ENCODE data around the gene LMBR1. TPM values are rescaled to one million over a fixed set of nuclear protein-coding genes. Genes with fewer than 3 reads are reported as not detected.

LMBR1 gene
- total and polyA plus RNA-seq, 2 of the 4 experiments (the other 2 are of a cell fraction), result 11.9 to 19.9 TPM

GRCh38 chr7:156655983-156656382 lies 237.0 kb downstream of the LMBR1 start:
- ATAC-seq (ENCODE audit: low read depth) (no peak), DNase-seq (no peak)
- H3K4me3 ChIP-seq (ENCODE audit: insufficient read depth, low read depth, low read length), result no peak overlapping the region
- H3K4ac ChIP-seq (ENCODE audit: low read depth, low read length), result no peak overlapping the region
- no peak overlapping the region for H2AFZ ChIP-seq (replicated peaks; ENCODE audit: low read length, poor library complexity)
- H3K79me1 ChIP-seq (ENCODE audit: low read depth in 1 of 2, low read length in 2 of 2), result no peaks in the 10 kb centered on the region
- intact Hi-C loops (cut with micrococcal nuclease), result no loop called here
- ChIA-PET CTCF (no interaction called here), POLR2A (ENCODE audit: unreplicated experiment) (no interaction called here)
- no peak overlapping the region for H2BK120ac ChIP-seq (ENCODE audit: low read depth, low read length)
- H2AK5ac ChIP-seq (ENCODE audit: low read depth, low read length), result no peak overlapping the region
- no peak overlapping the region for H2BK5ac ChIP-seq (ENCODE audit: low read depth, low read length, poor library complexity, severe bottlenecking)
- BruUV-seq (replicated peaks), result no TSS peak
- H2BK15ac ChIP-seq (ENCODE audit: low read depth, low read length), result no peak overlapping the region
- no peak overlapping the region for H3K14ac ChIP-seq (replicated peaks; ENCODE audit: low read depth, low read length)
- no peak overlapping the region for H3K9ac ChIP-seq (ENCODE audit: low read depth, low read length)
- no peak overlapping the region for H3K56ac ChIP-seq (ENCODE audit: extremely low read depth, insufficient read depth, low read length)
- no peak overlapping the region for H4K5ac ChIP-seq (ENCODE audit: low read depth, low read length)
- no peak overlapping the region for H3K18ac ChIP-seq (ENCODE audit: low read depth, low read length)
- TF ChIP-seq NFE2L2 (IDR thresholded peaks at IDR 0.05; ENCODE audit: low read depth, low read length), result no peak
- no peak for TF ChIP-seq CEBPB (IDR thresholded peaks at IDR 0.05; ENCODE audit: low read depth, low read length)
- no peak for TF ChIP-seq POLR2A (IDR thresholded peaks at IDR 0.05; ENCODE audit: low read depth, low read length)
- no peak for TF ChIP-seq FOS (IDR thresholded peaks at IDR 0.05; ENCODE audit: low read depth, low read length)
- TF ChIP-seq MAZ (IDR thresholded peaks at IDR 0.05; ENCODE audit: borderline replicate concordance, low read depth, low read length), result no peak
- H4K8ac ChIP-seq (ENCODE audit: low read depth in 2 of 2, low read length in 2 of 2), result no peak overlapping the region
- no peaks in the 10 kb centered on the region for H3K36me3 ChIP-seq (ENCODE audit: control insufficient read depth, insufficient read depth, low read length)
- no peak overlapping the region for H3K27ac ChIP-seq (ENCODE audit: insufficient read depth, low read length)
- no peak overlapping the region for H4K91ac ChIP-seq (ENCODE audit: insufficient read depth, low read depth, low read length)
- WGBS, 2 experiments (ENCODE audit: extremely low coverage in 2 of 2, insufficient read length in 1 of 2), result no CpG with 5 or more reads among the region's 4 CpGs
- H3K4me1 ChIP-seq (ENCODE audit: control insufficient read depth, insufficient read depth, low read length), result no peaks in the 10 kb centered on the region; the same call in 1 of the 2 replicates
- dilution Hi-C loops (cut with HindIII; ENCODE audit: low sequenced_read_pairs, unreplicated experiment), result no loop called here
- H3K9me1 ChIP-seq (ENCODE audit: insufficient read depth, low read length), result peaks cover 4% of the 10 kb centered on the region
- H3K27me3 ChIP-seq (ENCODE audit: control insufficient read depth, insufficient read depth, low read length), result no peaks in the 10 kb centered on the region
- H3K4me2 ChIP-seq (ENCODE audit: low read depth, low read length), result no peak overlapping the region
- no peaks in the 10 kb centered on the region for H4K20me1 ChIP-seq (ENCODE audit: insufficient read depth, low read length)
- in situ Hi-C loops (cut with MboI; ENCODE audit: low sequenced_read_pairs), result no loop called here
- no peaks in the 10 kb centered on the region for H3K9me3 ChIP-seq (ENCODE audit: control insufficient read depth, insufficient read depth, low read length)
- H2AK9ac ChIP-seq (replicated peaks; ENCODE audit: low read depth, low read length, poor library complexity), result no peak overlapping the region
- no peak overlapping the region for H3K23ac ChIP-seq (ENCODE audit: low read depth, low read length)
- no peak overlapping the region for H2BK20ac ChIP-seq (ENCODE audit: low read depth, low read length)

Measured in IMR-90 (cell line).